HepG2 (cell line): ENCODE results near the gene MORF4L1.

ENCODE experiments used
- EZH2 ChIP-seq: conservative IDR thresholded peaks from 2 replicates; pipeline ENCODE4 v1.6.1; 2012; ENCODE audit warnings: mild to moderate bottlenecking, low read depth, low read length, moderate library complexity
- HNF4A ChIP-seq: sonication (generic); formaldehyde crosslinking; IDR thresholded peaks from 2 replicates; pipeline ENCODE4 v1.4.0; 2020; ENCODE audit warnings: missing genetic modification reagents
- ZBTB8A ChIP-seq: sonication (generic); formaldehyde crosslinking; IDR thresholded peaks from 2 replicates; pipeline ENCODE4 v1.4.0; 2020; ENCODE audit warnings: mild to moderate bottlenecking, low read depth, missing genetic modification reagents, borderline replicate concordance

DNA sequence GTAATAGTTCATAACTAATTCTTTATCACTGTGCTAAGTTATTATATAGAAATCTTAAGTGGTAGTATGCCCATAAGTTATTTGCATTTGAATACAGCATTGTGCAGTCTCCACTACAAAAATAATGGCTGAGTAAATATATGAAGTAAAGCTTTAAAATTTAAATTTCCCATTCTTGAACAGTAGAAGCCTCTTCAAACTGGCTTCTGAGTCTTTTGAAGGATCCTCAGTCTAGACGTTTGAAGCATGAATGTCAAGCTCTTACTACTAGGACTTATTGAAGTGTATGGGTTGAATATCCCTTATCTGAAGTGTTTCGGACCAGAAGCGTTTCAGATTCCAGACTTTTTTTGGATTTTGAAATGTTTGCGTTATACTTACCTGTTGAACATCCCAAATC, 16.3 kb downstream of the MORF4L1 start:
- TF ChIP-seq EZH2 (no peak), ZBTB8A (CRISPR knock-in tag) (no peak), HNF4A (CRISPR knock-in tag) (no peak)
